Stimulated activated naive CD4-positive, alpha-beta T cell treated with Interleukin-2 at 50 U/mL for 16 hours (primary cell): Measurements from ENCODE around the gene ERICH6B.

ENCODE experiments used
- DNase-seq: peaks from one replicate; lab custom pipeline; 2025; lab: John Stamatoyannopoulos, UW

The ERICH6B gene

GRCh38 chr13:45496942-45497341 is 118.6 kb downstream of the ERICH6B start:
- DNase-seq, result no peak

GRCh38 chr13:45492538-45492937 is 123.0 kb downstream of the ERICH6B start:
- DNase-seq, result no peak
